Renal cortical epithelial cell (primary cell): ENCODE data around the gene NIPAL4. TPM values are rescaled to one million over a fixed set of nuclear protein-coding genes. Genes with fewer than 3 reads are reported as not detected.

Source experiments
- DNase-seq: peaks from one replicate; pipeline ENCODE4 v3.0.0-alpha.2; 2011; ENCODE audit warnings: low read depth
- total RNA-seq: library from RNA; depleted of rRNA; stranded (reverse); fragments of >200 nt; gene quantifications from 2 replicates; pipeline ENCODE4 v1.2.3, GENCODE V29; 2014

NIPAL4 gene
- total RNA-seq, 1 donor from 2014 or later, result 1.1 TPM

GRCh38 chr5:157516006-157516405 lies 56.0 kb downstream of the NIPAL4 start:
- peak; percentile 92 for DNase-seq

DNA sequence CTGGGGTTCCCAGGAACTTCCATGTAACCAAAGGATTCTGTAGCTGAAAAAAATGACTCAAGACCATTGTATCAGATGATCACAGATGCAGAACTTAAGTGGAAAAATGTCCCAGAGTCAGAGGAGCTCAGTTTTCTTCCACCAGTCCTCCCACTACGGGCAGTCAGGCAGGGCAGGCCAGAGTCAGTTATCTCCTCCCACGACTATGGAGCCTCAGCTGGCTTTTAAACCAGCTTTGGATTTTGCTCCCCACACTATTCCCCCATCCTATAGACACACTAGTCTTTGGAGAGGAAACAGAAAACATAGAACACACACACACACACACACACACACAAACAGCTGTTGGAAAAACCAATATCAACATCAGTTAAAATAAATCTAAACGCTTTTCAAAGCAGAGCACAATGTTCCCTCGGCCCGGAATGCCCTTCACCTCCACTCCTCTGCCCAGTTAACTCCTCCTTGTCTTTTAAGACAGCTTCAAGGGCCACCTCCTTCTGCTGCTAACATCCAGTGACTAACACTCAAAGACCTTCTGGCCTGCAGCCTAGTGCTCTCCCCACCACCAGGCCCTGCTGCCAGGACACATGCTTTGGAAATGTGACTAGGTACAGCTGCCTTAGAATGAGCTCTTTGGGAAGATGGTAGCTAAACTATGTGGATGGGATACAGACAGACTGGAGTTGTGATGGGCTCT lies 56.8 kb downstream of the NIPAL4 start:
- DNase-seq, result peak; percentile 92

GRCh38 chr5:157518963-157519362 lies 59.0 kb downstream of the NIPAL4 start:
- no peak for DNase-seq

DNA sequence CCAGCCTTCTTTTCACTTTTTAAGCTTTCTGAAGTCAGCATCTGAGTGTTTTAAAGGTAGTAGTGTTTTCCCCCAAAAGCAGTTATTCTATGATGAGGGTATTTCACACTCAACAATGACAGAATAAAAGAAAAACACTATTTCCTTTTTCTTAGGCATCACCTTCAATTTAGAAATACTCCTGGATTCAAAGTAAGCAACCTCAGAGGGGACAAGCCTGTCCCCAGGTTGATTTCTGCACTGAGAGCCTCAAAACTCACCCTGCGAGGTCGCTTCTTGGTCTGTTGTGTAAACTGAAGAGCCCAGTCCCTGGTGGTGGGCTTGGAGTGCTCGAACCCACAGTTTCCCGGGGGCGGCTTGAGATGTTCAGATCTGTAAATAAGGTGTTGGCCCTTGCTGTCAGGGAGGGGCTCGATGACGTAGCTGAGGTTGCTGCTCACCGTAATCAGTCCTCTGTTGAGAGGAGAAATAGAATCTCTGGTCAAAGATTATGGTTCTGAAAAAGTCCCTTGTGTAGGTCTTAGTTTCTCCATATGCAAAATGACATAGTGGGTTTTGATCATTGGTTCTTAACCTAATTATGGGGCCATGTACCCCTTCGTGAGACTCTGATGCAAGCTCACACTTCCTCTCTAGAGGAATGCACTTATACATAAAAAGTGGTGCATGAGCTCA lies 59.7 kb downstream of the NIPAL4 start:
- DNase-seq, result no peak

- no peak for DNase-seq
Observed at GRCh38 chr5:157520911-157521703, 61.1 kb downstream of the NIPAL4 start.

GRCh38 chr5:157521704-157522029 lies 61.7 kb downstream of the NIPAL4 start:
- no peak for DNase-seq

- DNase-seq, result no peak
Observed at GRCh38 chr5:157523976-157524375, 64.0 kb downstream of the NIPAL4 start.

Other genes with a start within 250 kb of the NIPAL4 start
- gene CYFIP2, start 194.1 kb upstream of the NIPAL4 start, total RNA-seq, result 38.7 and 57.9 TPM in 2 replicates
- gene ADAM19, start 115.6 kb downstream of the NIPAL4 start, total RNA-seq, result 6.2 and 9.4 TPM in 2 replicates
- gene SOX30, start 192.2 kb downstream of the NIPAL4 start, total RNA-seq, result 0.05 and 0.17 TPM in 2 replicates
- gene C5orf52, start 211.3 kb downstream of the NIPAL4 start, total RNA-seq, result not detected in 2 replicates